AG10803 (cell line): ENCODE results near the gene ACOT13.
"Not testable (repeated sequence)": the region's sequence is repeated elsewhere in the genome, so short reads cannot be mapped to it uniquely, and the experiment has no call there.

ENCODE experiments used
- DNase-seq: peaks from one replicate; pipeline ENCODE4 v3.0.0; 2010; ENCODE audit warnings: low read depth
- H3K4me3 ChIP-seq: 2 replicates; pipeline ENCODE4 v1.5.1; 2011; ENCODE audit warnings: mild to moderate bottlenecking, low read length, control low read depth
- CTCF ChIP-seq: conservative IDR thresholded peaks from 2 replicates; pipeline ENCODE4 v1.5.1; 2011; ENCODE audit warnings: mild to moderate bottlenecking, low read length, control low read depth, inconsistent platforms

The ACOT13 gene

GRCh38 chr6:24721461-24722215, 54.8 kb downstream of the ACOT13 start:
- H3K4me3 ChIP-seq, result peak overlapping the region; percentile 80
- no peak for DNase-seq
- no peak for TF ChIP-seq CTCF

- TF ChIP-seq CTCF, result no peak
- no peak overlapping the region for H3K4me3 ChIP-seq
- DNase-seq, result no peak
These were observed 56.4 kb downstream of the ACOT13 start for GRCh38 chr6:24723270-24723669.

- not testable (repeated sequence) for DNase-seq, H3K4me3 ChIP-seq
These were observed 63.8 kb downstream of the ACOT13 start for GRCh38 chr6:24730653-24731052.

GRCh38 chr6:24731456-24732134, 64.7 kb downstream of the ACOT13 start:
- not testable (repeated sequence) for H3K4me3 ChIP-seq, DNase-seq

- no peak for TF ChIP-seq CTCF
- H3K4me3 ChIP-seq, result no peak overlapping the region
- DNase-seq, result no peak
These were observed 67.3 kb downstream of the ACOT13 start for GRCh38 chr6:24734166-24734565.

GRCh38 chr6:24734710-24735109, 67.8 kb downstream of the ACOT13 start:
- not testable (repeated sequence) for H3K4me3 ChIP-seq, DNase-seq

GRCh38 chr6:24738741-24739140, 71.9 kb downstream of the ACOT13 start:
- no peak overlapping the region for H3K4me3 ChIP-seq
- no peak for TF ChIP-seq CTCF
- no peak for DNase-seq

GRCh38 chr6:24740861-24741260, 74.0 kb downstream of the ACOT13 start:
- no peak overlapping the region for H3K4me3 ChIP-seq
- no peak for DNase-seq
- TF ChIP-seq CTCF, result no peak
